HG03558 (cell line): Measurements from ENCODE around the gene EGFL8.
"Not testable (repeated sequence)": the region's sequence is repeated elsewhere in the genome, so short reads cannot be mapped to it uniquely, and the experiment has no call there.

Experiments
- ATAC-seq: cut with Tn5 transposase; IDR thresholded peaks from one replicate; pipeline ENCODE4 v1.9.1; 2021; ENCODE audit warnings: moderate number of reproducible peaks; ENCODE audit not compliant: unreplicated experiment; ENCODE audit errors: extremely low read depth

The EGFL8 gene

GRCh38 chr6:32181915-32182529, 17.6 kb downstream of the EGFL8 start:
- ATAC-seq = no peak

- no peak for ATAC-seq
Measured at GRCh38 chr6:32182555-32182981, 18.2 kb downstream of the EGFL8 start.

- no peak for ATAC-seq
Measured at GRCh38 chr6:32183030-32183429, 18.6 kb downstream of the EGFL8 start.

DNA sequence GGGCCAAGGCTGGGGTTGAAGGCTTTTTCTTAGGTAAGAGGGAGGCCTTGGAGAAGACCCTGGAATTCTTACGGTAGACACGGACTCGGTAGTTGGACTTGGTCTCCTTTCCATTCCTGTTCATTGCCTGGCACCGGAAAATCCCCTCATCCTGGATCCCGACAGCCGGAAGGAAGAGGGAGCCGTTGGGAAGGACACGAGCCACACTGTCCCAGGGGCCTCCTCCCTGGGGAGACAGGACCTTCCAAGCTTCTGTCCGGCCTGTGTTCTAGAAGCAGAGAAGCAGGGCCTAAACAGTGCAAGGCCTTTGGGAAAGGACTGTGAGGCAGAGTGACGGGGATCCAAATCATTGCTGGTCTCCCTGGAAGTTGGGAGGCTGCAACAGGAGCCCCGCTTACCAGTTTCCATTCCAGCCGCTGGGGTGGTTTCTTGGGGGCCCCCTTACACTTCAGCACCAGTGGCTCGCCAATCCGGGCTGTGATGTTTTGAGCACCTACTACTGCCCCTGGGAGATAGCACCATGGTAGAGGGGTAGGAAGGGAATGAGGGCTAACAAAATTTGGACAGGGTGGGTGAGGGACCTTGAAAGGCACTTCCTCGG, 19.2 kb downstream of the EGFL8 start:
- ATAC-seq = no peak

- ATAC-seq = no peak
Measured at GRCh38 chr6:32184084-32184640, 19.8 kb downstream of the EGFL8 start, which contains the start of gene AGER. Gene AGER (minus strand): TSS chr6:32184253. CDS start chr6:32184222, 31 bp downstream.

DNA sequence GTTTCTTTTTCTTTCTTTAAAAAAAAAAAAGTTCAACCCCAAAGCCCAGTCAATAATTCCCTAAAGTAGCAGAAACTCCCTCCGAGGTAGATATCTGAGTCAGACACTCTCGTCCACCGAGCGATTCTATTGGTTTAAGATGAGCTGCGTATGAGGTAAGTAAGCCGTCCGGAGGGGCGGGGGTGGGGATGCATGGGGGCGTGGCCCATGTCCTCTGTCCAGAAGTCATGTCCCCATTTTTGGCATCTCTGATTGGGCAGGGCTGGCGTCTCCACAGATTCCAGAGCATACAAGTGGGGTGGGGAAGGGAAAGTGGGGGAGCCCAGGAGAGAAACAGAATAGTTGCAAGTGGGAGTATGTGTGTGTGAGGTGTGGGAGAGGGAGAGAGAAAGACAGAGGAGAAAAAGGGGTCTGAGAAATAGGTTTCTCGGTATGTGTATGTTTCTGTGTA, 21.3 kb downstream of the EGFL8 start:
- not testable (repeated sequence) for ATAC-seq

DNA sequence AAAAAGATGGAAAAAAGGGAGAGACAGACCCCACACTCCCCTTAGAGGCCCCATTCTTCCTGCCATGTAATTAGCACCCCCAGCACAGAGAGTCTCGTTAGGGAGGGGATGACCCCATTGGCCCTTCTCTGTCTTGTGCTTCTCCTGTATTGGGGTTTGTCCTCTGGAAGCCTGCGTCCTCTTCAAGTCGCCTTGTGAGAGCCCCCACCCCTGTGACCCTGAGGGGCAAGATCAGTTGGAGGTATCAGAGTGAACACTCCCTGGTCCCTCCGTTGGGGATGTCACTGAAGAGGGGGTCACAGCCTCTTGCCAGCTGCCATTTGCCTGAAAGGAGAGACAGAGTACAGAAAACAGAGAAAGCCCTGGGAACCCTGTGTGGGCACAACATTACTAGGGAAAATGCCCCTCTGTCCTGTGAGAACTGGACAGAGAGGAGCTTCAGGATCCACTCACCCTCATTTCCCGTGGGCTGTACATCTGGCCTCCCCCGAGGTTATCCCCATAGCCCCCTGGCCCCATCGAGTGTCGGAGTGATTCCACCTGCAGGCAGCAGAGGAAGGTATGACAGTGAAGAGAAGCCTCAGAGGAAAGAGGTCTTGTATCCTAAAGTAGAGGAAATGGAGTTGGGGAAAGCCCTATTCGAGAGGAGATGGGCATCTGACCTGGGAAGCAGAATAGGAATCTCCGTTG, 21.9 kb downstream of the EGFL8 start:
- ATAC-seq = not testable (repeated sequence)

- no peak for ATAC-seq
Measured at GRCh38 chr6:32187009-32187709, 22.8 kb downstream of the EGFL8 start.

DNA sequence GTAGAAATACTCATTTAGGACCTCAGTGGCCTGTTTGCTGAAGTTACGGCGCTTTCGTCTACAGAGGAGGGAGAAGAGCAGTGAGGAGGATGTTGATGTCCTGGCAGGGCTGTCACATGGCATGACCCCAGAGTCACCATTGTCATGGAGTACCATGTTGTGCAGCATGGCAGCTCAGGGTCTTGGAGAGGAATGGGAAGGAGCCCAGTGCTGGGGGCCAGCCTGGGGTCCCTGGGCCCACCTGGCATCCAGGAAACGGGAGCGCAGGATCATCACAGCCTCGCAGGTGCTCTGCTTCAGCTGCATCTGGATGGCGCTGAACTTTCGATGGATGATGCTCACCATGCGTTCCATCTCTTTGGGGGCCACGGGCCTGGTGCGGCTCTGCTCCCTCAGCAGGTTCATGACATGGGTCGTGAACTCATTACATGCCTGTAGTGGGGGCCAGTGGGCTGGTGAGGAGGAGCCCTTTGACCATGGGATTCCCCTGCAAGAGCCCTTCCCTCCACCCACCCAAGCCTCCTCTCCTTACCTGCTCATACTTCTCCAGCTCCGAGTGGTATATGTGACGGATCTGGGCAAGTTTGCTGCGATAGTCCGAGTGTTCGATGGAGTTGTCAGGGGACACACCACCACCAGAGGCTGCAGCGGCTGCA, 23.5 kb downstream of the EGFL8 start:
- not testable (repeated sequence) for ATAC-seq

DNA sequence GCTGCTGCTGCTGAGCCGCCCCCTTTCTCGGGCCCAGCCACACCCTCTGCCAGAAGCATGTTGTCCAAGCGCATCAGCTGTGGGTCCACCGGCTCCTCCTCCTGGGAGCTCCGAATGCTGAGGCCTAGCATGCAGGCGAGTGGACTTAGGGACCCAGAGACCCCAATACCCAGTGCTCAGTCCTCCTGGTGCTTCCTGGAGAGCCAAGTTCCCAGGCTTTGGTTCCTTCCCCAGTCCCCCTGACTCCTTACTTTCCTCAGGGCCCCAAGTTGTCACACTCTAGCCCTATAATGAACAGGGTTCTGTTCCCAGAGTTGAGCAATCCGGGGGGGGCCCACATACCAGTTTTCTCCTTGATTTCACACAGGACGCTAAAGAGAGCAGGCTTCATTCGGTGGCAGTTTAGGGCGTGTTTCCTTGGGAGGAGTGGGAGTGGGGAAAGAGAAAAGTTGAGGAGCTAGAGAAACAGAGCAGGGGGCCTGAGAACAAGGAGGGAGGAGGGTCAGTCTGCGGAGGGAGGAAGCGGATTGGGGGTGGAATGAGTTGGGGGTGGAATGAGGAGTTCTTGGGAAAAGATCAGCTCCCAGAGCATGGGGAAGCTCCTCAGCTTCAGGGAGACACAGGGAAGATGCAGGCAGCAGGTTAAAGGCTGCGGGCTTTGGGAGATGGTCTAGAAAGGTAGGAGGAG, 24.1 kb downstream of the EGFL8 start:
- ATAC-seq = no peak

DNA sequence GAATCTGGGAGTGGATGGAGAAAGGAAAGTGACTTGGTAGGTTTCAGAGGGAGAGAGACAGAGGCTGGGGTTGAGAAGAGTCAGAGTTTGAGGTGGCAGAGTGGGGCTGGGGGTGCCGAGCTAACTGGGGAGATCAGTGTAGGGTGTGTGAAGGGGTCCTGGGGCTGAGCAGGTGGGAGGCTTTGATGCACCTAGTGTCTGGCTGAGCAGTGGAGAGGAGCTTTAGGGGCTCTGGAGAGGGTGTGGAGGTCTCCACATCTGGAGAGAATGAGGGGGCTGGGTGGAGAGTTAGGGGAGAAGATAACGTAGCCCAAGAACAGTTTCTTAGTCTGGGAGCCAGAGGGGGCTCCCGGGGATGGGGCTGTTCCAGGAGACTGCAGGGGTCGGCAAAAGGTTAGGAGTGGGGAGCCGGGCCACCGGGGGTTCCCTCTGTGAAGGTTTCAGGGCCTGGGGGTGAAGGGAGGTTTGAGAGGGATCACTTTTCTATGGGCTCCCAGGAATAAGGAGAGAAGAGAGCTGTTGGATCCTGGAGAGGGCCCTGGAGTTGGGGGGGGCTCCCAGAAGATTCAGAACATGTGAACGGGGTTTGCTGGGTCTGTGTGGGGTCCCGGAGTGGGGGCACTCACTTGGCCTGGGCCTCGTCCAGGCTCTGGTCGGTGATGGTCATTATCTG, 24.8 kb downstream of the EGFL8 start:
- ATAC-seq = no peak

- no peak for ATAC-seq
Measured at GRCh38 chr6:32189742-32190053, 25.3 kb downstream of the EGFL8 start.

DNA sequence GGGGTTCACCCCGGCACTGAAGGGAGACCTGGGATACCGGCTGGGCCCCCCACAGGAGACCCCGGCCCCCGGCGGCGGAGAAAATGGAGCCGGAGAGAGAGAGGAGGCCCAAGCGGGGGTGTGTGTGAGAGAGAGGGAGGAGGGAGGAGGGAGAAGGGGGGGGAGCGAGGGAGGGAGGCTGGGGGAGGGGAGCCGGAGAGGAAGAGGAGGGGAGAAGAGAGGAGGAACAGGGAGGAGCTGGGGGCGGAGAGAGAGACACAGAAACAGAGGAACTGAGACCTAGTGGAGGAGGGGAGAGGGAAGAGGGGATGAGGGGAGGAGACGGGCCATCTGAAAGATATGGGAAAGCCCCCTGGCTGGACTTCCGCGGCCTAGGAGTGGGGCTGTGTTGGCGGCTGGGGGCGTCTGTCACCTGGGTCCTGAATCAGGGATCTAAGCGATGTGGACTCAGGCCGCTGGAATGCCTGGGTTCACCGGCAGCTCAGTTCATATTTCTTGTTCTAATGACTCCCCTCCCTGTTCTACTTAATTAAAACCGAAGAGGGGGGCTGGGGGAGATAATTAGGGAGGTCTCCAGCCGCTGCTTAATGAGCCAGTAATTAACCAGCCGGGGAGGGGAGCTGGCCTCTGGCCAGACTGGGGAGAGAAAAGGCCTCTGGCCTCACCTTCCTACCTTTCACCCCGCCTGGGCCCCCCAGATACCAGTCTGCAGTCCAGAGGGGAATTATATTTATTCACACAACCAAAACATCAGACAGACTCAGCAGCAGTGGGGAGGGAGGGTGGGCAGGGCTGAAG, 25.9 kb downstream of the EGFL8 start, which contains the start of gene PBX2:
PBX2 (minus strand) TSS at position 149 of the 798 bp plus-strand sequence. CDS start 287 bp downstream, outside the sequence.
- no peak for ATAC-seq

- ATAC-seq = no peak
Measured at GRCh38 chr6:32190911-32191677, 26.7 kb downstream of the EGFL8 start.

DNA sequence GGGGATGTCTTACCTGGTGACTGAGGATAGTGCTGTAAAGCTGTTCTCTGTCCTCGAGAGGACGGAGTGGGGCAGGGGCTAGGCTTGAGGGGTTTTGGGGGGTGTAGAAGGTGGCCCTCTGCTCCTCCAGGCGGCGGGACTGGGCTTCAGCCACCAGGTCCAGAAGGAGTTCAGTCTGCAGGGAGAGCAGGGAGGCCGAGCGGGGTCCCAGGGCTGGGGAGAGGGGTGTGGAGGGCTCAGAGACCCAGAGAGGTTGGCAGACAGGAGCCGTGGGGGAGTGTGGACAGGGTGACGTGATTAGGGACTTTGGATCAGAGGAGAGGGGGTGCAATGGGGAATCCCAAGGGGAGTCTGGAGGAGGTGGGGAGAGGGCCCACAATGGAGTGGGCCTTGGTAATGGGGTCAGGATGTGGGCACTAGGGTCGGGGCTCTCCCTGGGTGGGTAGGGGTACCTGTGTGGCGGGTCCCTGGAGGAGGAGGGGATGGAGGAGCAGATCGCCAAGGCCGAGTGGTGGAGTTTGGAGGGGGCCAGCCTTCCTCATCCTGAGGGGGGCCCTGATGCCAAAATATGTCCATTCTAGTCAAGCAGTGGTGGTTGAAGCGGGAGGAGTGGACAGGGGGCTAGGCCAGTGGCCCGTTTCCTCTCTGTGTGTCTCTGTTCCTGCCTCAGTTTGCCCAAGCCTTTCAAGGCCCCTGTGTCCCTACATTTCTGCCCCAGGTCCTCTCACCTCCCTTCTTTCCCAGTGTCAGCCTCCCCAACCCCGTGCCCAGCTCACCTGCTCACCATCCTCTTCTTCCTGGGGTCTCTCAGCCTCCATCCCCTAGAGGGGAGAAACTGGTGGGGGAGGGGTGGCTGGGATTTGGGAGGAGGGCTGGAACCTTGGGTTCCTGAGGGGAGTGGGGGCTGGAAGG, 27.6 kb downstream of the EGFL8 start:
- ATAC-seq = no peak

DNA sequence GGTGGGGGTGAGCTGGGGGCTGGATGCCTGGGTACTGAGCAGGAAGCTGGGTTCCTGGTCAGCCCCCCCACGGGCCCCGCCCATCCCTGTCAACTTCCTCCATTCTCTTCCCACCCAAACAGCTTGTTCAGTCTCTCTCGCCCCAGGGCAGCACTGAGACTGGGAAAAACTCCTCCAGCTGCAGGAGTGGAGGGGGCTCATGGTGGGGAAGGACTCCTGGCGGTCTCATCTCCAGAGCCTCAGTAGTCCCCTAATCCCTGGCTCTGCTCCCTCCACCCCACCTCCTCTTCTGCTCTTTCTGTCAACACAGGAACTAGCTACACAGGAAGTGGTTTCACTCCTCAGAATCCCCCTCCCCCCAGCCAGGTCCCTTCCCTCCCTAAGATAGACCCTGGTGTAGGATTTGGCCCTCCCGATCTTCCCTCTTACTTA, 28.2 kb downstream of the EGFL8 start, which contains the start of gene GPSM3:
GPSM3 (minus strand) TSS at position 36 of the 432 bp plus-strand sequence. CDS start 130 bp downstream, outside the sequence.
- no peak for ATAC-seq
